Measurements from ENCODE around the gene ENAH.
A peak's percentile ranks its signal among the peaks of the same experiment; 100 is the strongest.

Gene ENAH

GRCh38 chr1:225471453-225472301 is 181.2 kb downstream of the ENAH start:
- DNase-seq (ENCODE audit: low spot score) = no peak

- no peak for DNase-seq (ENCODE audit: low spot score)
These were observed 181.8 kb downstream of the ENAH start for GRCh38 chr1:225471109-225471452.

GRCh38 chr1:225470211-225471108 is 182.5 kb downstream of the ENAH start:
- DNase-seq (ENCODE audit: low spot score) = no peak

GRCh38 chr1:225469051-225469450 is 183.9 kb downstream of the ENAH start:
- DNase-seq (ENCODE audit: low spot score) = no peak

- no peak for DNase-seq (ENCODE audit: low spot score)
These were observed 184.5 kb downstream of the ENAH start for GRCh38 chr1:225468270-225469020.

GRCh38 chr1:225467193-225468020 is 185.5 kb downstream of the ENAH start:
- DNase-seq (ENCODE audit: low spot score) = peak; percentile 79

- DNase-seq (ENCODE audit: low spot score) = no peak
These were observed 186.1 kb downstream of the ENAH start for GRCh38 chr1:225466848-225467192.

GRCh38 chr1:225465793-225466517 is 187.0 kb downstream of the ENAH start:
- no peak for DNase-seq (ENCODE audit: low spot score)

- DNase-seq (ENCODE audit: low spot score) = no peak
These were observed 187.8 kb downstream of the ENAH start for GRCh38 chr1:225464851-225465792.

GRCh38 chr1:225462714-225463574 is 190.0 kb downstream of the ENAH start:
- DNase-seq (ENCODE audit: low spot score) = no peak

GRCh38 chr1:225462429-225462713 is 190.6 kb downstream of the ENAH start:
- no peak for DNase-seq (ENCODE audit: low spot score)

- no peak for DNase-seq (ENCODE audit: low spot score)
These were observed 191.1 kb downstream of the ENAH start for GRCh38 chr1:225461533-225462428.

- DNase-seq (ENCODE audit: low spot score) = no peak
These were observed 192.0 kb downstream of the ENAH start for GRCh38 chr1:225460737-225461532.

GRCh38 chr1:225460021-225460736 is 192.7 kb downstream of the ENAH start:
- DNase-seq (ENCODE audit: low spot score) = no peak

GRCh38 chr1:225458222-225458631 is 194.7 kb downstream of the ENAH start:
- no peak for DNase-seq (ENCODE audit: low spot score)

- DNase-seq (ENCODE audit: low spot score) = no peak
These were observed 198.2 kb downstream of the ENAH start for GRCh38 chr1:225454733-225455132.

All from germinal center (tissue), 1 donor.